OCI-LY3 (cell line): ENCODE data around the gene R3HDM4.

ENCODE experiments used
- EZH2phosphoT487 ChIP-seq: fragments of 200-600 bp; shearing (Covaris generic); IDR thresholded peaks from 2 replicates; pipeline ENCODE4 v1.6.1; 2018; ENCODE audit warnings: antibody characterized with exemption, mixed run types, low read depth
- TF ChIP-seq, protein P1 (sequence below): fragments of 200-600, 300-600 bp; sonication (generic); IDR thresholded peaks from 2 replicates; pipeline ENCODE4 v1.5.1; 2014; ENCODE audit warnings: antibody characterized with exemption, low read length, low read depth

DNA sequence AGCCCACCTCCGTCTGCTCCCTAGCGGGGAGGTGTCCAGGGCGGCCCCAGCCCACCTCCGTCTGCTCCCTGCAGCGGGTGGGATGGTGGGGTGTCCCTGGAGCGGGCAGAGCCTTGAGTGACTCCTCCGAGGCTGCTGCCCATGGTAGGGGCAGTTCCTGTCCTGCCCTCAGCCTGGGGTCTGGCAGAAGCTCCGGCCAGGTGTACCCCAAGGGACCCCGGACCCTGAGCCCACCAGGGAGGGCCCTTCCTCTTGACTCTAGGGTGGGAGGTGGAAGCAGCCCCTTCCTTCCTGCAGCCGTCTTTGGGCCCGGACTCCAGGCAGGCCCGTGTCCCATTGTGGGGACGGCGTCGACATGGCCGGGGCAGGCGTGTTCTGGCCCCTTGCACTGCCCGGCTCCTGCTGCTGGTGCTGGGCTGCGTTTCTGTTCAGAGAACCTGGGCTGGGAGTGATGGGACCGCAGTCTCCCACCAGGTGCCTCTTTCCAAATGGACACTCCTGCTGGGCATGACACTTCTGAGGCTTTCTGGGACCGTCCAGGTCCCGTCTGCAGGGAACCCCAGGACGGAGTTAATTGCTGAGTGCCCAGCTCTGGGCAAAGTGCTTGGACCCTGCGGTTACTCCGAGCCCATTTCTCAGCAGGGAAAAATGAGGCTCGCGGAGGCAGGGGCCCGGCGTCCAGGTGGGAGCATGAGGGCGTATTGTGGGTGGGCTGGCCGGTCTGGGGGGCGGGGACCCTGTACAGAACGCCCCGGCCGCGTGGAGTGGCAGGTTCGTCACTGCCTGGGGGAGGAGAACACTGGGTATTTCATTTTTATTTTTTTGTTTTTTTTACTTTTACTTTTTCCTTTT is 32.6 kb upstream of the R3HDM4 start:
- TF ChIP-seq, protein P1, sequence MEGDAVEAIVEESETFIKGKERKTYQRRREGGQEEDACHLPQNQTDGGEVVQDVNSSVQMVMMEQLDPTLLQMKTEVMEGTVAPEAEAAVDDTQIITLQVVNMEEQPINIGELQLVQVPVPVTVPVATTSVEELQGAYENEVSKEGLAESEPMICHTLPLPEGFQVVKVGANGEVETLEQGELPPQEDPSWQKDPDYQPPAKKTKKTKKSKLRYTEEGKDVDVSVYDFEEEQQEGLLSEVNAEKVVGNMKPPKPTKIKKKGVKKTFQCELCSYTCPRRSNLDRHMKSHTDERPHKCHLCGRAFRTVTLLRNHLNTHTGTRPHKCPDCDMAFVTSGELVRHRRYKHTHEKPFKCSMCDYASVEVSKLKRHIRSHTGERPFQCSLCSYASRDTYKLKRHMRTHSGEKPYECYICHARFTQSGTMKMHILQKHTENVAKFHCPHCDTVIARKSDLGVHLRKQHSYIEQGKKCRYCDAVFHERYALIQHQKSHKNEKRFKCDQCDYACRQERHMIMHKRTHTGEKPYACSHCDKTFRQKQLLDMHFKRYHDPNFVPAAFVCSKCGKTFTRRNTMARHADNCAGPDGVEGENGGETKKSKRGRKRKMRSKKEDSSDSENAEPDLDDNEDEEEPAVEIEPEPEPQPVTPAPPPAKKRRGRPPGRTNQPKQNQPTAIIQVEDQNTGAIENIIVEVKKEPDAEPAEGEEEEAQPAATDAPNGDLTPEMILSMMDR = no peak
- TF ChIP-seq EZH2phosphoT487 = no peak
